Activated T-helper 9 cell treated with anti-CD3 and anti-CD28 coated beads, Interleukin-2, amount 50 U/mL, for 16 hours (primary cell): Measurements from ENCODE around the gene CCBE1.

Experiments
- DNase-seq: peaks from one replicate; pipeline ENCODE4 v3.0.0-alpha.2; 2020; ENCODE audit warnings: low read depth

Gene CCBE1

DNA sequence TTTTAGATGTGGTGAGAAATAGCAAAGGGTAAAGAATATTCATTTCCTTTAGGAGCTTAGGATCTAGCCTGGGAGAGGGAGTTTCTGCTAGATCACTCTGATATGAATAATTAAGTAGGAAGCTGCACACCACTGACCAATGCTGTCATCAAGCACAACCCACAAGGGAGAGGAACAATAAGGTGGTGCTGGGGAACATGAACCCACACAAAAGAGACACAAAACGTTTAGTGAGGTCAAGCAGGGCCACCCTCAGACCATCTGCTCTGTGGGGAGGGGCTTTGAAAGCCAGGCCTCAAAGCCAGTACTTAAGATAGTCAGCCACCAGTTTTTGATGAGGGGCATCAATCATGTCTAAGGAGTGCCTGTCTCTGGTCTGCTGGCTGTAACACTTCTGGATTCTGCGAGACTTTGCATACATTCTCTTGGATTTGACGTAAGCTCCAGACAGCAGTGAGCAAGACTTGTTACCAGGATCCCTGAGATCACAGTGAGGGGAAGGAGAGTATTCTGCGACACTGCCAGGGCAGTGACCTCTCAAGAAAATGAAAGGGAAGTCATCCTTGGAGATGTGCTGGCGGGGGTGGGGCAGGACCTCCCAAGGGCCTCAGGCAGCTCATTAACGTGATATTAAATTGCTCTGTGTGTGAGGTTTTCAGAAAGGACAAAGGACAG lies 127.0 kb downstream of the CCBE1 start:
- no peak for DNase-seq

GRCh38 chr18:59569390-59569791 lies 127.8 kb downstream of the CCBE1 start:
- DNase-seq: no peak

GRCh38 chr18:59567431-59567830 lies 129.8 kb downstream of the CCBE1 start:
- no peak for DNase-seq

- no peak for DNase-seq
These were observed 130.7 kb downstream of the CCBE1 start for GRCh38 chr18:59566533-59566971.

- no peak for DNase-seq
These were observed 131.3 kb downstream of the CCBE1 start for GRCh38 chr18:59565957-59566356.

DNA sequence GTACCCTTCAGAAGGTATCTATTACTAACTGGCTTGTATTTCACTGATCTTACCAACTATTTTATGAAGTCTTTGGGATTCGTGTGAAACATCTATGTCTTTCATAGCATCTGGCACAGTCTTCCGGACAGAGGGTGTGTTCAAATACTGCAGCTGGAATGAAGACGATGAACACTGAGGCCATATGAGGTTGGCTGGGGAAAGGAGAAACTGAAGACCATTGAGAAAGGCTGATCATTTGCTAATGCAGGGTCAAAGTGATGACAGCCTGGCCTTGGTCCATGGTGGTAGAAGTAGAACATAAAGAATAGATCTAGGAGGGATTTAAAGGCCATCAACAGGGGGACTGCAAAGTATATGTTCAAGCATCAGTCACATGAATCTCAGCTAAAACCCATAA lies 132.7 kb downstream of the CCBE1 start:
- DNase-seq: no peak

- no peak for DNase-seq
These were observed 133.9 kb downstream of the CCBE1 start for GRCh38 chr18:59563176-59563785.

DNA sequence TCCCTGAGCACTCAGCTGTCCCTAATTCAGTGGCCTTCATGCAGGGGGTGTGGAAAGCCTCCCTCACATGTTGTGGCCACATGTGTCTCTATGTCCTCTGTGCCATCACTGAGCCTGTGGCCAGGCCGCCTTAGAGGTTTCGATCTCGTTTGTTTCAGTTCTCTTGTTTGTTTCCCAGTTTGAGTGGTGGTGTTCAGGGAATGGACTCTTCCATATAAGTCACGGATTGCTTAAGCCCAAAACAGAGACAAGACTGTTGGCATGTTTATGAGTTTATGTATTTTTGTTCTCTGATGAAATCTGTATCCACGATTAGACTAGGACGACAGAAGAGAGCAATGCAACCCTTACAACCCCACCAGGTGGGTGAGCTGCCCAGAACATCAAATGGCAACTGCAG lies 134.5 kb downstream of the CCBE1 start:
- no peak for DNase-seq

DNA sequence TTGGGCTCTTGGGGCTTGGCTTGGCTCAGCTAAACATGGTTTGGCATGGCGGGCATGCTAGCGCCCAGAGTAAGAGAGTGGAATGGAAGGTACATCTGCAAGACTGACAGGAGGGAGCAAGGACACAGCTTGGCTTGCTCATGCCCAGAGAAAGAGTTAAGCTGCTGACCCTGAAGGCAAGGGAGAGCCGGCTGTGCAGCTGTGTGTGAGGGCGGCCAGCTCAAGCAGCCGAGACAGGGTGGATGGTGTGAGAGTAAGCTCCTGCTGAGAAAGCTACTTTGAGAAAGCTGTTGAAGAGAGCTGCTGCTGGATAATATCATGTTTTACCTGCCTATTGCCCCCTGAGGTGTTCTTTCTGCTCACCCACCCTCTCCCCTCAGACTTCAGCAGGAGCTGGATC lies 135.6 kb downstream of the CCBE1 start:
- DNase-seq: no peak

- no peak for DNase-seq
These were observed 136.7 kb downstream of the CCBE1 start for GRCh38 chr18:59560556-59560955.

GRCh38 chr18:59559528-59559927 lies 137.7 kb downstream of the CCBE1 start:
- DNase-seq: no peak

- DNase-seq: no peak
These were observed 141.1 kb downstream of the CCBE1 start for GRCh38 chr18:59555995-59556659.

DNA sequence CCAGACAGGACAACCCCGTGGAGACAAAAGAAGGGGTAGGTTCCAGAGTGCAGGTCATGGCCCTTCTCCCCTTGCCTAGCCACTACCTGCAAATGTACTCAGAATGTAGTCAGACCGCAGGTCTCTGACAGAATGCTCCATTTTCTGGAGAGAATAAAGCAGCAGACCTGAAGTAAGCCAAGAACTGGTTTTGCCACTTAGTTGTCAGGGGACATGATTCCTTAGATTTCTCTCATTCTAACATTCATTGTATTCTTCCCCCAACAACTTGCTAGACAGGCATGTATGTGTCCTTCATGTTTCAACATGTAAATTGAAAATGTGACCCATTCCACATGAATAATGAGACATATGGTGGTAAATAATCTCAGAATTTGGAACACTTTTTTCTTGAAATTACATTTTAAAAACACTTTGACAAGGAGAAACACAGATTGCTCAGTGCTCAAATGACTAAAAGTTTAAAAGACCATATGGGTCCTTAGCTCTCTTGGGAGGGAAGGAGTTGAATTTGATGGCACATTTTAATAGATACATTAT lies 142.4 kb downstream of the CCBE1 start:
- DNase-seq: no peak

DNA sequence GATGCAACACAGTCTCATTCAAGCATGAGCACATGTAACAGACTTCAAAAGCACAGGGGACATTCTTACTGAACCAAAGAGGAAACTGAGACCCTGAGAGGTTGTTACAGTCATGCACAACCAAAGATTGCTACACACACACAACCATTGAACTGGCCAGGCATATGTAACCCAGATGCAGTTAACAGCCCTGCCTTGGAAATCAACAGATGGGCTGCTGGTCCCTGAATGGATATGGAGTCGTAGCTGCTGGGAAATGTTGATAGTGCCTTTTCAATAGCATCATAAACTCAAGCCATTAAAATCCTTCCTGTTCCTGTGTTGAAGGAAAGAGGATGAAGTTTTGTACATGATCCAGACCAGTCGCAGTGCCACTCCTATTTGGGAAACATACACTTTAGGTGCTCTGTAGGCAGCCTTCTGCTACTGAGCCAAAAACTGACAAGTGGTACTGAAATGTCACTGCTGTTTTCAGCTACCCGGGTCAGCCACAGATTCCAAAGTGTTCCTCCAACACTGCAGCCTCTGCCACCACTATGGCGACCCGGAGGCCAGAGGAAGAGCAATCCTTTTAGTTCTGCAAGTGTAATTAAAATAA lies 143.9 kb downstream of the CCBE1 start:
- DNase-seq: no peak

DNA sequence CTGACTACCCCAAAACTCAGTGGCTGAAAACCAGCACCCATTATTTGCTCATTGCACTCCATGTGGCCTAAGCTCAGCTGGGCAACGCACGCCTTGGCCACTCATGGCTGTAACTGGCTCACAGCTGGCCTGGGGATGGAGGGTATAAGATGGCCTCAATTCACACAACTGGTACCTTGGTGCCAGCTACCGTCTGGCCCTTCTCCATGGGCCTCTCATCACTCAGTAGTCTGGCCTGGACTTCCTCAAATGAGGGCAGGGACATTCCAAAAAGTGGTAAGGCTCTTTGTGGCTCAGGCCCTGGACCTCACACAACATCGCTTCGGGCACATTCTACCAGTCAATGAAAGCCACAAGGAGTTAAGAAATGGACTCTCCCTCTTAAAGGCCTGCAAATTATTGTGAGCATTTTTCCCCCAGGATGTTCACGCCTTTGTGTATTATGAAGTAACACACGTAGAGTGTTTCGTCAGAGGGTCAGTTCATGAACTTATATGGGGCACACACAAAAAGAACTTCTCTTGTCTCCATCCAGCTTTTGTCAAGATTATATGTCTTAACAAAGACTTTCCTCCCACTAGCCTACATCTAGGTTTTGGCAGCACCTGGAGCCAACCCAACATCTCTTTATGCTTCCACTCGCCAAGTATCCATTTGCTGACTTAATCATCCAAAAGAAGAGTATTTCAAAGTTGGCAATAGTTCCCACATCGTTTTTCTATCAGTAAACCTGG lies 145.2 kb downstream of the CCBE1 start:
- DNase-seq: no peak

GRCh38 chr18:59550174-59550516 lies 147.1 kb downstream of the CCBE1 start:
- DNase-seq: no peak

GRCh38 chr18:59549503-59550173 lies 147.6 kb downstream of the CCBE1 start:
- DNase-seq: no peak

DNA sequence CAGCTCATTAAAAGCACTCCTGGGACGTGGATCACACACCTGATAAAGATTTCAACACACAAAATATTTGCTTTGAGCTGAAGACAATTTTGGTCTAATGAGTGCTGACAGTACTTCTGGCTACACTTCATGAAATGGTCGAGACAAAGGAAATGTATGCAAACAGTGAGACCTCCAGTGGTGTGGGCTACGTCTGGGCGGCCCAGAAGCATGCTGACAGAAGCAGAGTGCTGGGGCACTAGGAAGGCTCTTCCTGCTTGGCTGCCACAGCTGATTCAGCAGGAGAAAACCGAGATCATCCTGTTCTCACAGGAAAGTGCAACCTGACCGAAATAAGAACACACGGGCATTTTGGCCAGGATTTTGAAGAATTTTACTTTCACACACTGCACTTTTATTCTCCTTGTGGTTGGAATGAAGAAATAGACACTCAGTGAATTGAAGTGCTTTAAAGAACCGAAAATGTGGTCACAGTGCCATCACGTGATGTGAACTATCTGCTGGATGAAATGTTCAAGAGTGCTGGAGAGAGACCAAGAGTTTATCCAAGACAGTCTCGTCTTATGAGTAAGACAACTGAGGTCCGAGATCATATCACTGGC lies 149.5 kb downstream of the CCBE1 start:
- no peak for DNase-seq

- DNase-seq: no peak
These were observed 151.0 kb downstream of the CCBE1 start for GRCh38 chr18:59546188-59546587.

DNA sequence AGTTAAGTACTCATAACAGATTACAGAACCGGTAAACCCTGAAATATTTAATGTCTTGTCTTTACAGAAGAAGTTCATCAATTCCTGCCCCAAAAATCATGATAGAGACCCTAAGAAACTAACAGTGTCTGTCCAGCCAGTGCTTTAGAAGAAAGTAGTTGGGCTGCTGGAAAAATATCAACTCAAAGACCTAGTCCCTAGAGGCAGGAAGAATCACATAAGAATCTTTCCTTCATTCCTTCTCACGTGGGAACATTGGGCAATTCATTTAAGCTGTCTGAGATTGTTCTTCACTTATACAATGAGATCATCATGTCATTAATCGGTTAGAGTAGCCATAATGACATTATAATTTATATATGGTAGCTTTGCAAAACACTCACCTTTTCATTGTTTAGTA lies 156.4 kb downstream of the CCBE1 start:
- no peak for DNase-seq

GRCh38 chr18:59540346-59540745 lies 156.9 kb downstream of the CCBE1 start:
- DNase-seq: no peak
